Activated naive CD8-positive, alpha-beta T cell treated with anti-CD3 and anti-CD28 coated beads, Interleukin-2, amount 50 U/mL, for 16 hours (primary cell): Measurements from ENCODE around the gene INPP4B.

ENCODE experiments used
- DNase-seq: peaks from one replicate; pipeline ENCODE4 v3.0.0-alpha.2; 2020; ENCODE audit warnings: low read depth, low spot score

INPP4B gene

GRCh38 chr4:142473218-142473959, 372.7 kb downstream of the INPP4B start:
- no peak for DNase-seq

- DNase-seq: no peak
These were observed 379.0 kb downstream of the INPP4B start for GRCh38 chr4:142467088-142467487.

GRCh38 chr4:142465526-142465925, 380.6 kb downstream of the INPP4B start:
- DNase-seq: no peak

GRCh38 chr4:142463206-142463605, 382.9 kb downstream of the INPP4B start:
- DNase-seq: no peak

GRCh38 chr4:142452161-142452855, 393.8 kb downstream of the INPP4B start:
- DNase-seq: no peak

GRCh38 chr4:142449771-142450373, 396.2 kb downstream of the INPP4B start:
- DNase-seq: no peak

- no peak for DNase-seq
These were observed 399.1 kb downstream of the INPP4B start for GRCh38 chr4:142447009-142447408.

GRCh38 chr4:142443469-142443868, 402.6 kb downstream of the INPP4B start:
- DNase-seq: no peak

- no peak for DNase-seq
These were observed 406.0 kb downstream of the INPP4B start for GRCh38 chr4:142440093-142440492.

GRCh38 chr4:142435599-142436235, 410.4 kb downstream of the INPP4B start:
- no peak for DNase-seq

- DNase-seq: no peak
These were observed 411.4 kb downstream of the INPP4B start for GRCh38 chr4:142434519-142435224.

GRCh38 chr4:142428715-142429114, 417.4 kb downstream of the INPP4B start:
- no peak for DNase-seq

- no peak for DNase-seq
These were observed 418.6 kb downstream of the INPP4B start for GRCh38 chr4:142427456-142427855.

- no peak for DNase-seq
These were observed 422.2 kb downstream of the INPP4B start for GRCh38 chr4:142423861-142424260.

- DNase-seq: no peak
These were observed 425.6 kb downstream of the INPP4B start for GRCh38 chr4:142420311-142421095.

- no peak for DNase-seq
These were observed 426.4 kb downstream of the INPP4B start for GRCh38 chr4:142419712-142420111.

- no peak for DNase-seq
These were observed 427.4 kb downstream of the INPP4B start for GRCh38 chr4:142418697-142419096.

- DNase-seq: no peak
These were observed 429.3 kb downstream of the INPP4B start for GRCh38 chr4:142416711-142417275.

- DNase-seq: no peak
These were observed 430.0 kb downstream of the INPP4B start for GRCh38 chr4:142416121-142416520.

GRCh38 chr4:142414366-142414990, 431.6 kb downstream of the INPP4B start:
- no peak for DNase-seq
